ENCODE results near the gene PAQR8.

Gene PAQR8

GRCh38 chr6:52418606-52419005 lies 56.7 kb downstream of the PAQR8 start:
- no peak for TF ChIP-seq CTCF (conservative IDR thresholded peaks at IDR 0.05; ENCODE audit: control insufficient read depth, insufficient read depth, low read depth, low read length)
- DNase-seq (ENCODE audit: low read depth), result no peak
- no peak overlapping the region for H3K4me3 ChIP-seq (ENCODE audit: control insufficient read depth, low read depth, low read length)

GRCh38 chr6:52419809-52420667 lies 58.1 kb downstream of the PAQR8 start, which contains the start of gene EFHC1:
TSS of gene EFHC1 (plus strand) at chr6:52420342. CDS start at chr6:52420411, 69 bp downstream.
- DNase-seq (ENCODE audit: low read depth), result peak; percentile 96
- peak within 1 kb of the TSS; percentile 97 for H3K4me3 ChIP-seq (ENCODE audit: control insufficient read depth, low read depth, low read length)
- TF ChIP-seq CTCF (conservative IDR thresholded peaks at IDR 0.05; ENCODE audit: control insufficient read depth, insufficient read depth, low read depth, low read length), result no peak

GRCh38 chr6:52420668-52421358 lies 58.9 kb downstream of the PAQR8 start:
- no peak for TF ChIP-seq CTCF (conservative IDR thresholded peaks at IDR 0.05; ENCODE audit: control insufficient read depth, insufficient read depth, low read depth, low read length)
- peak; percentile 43 for DNase-seq (ENCODE audit: low read depth)
- peak overlapping the region; percentile 97 for H3K4me3 ChIP-seq (ENCODE audit: control insufficient read depth, low read depth, low read length)

- H3K4me3 ChIP-seq (ENCODE audit: control insufficient read depth, low read depth, low read length), result no peak overlapping the region
- no peak for TF ChIP-seq CTCF (conservative IDR thresholded peaks at IDR 0.05; ENCODE audit: control insufficient read depth, insufficient read depth, low read depth, low read length)
- DNase-seq (ENCODE audit: low read depth), result no peak
These were observed 60.2 kb downstream of the PAQR8 start for GRCh38 chr6:52422156-52422555.

GRCh38 chr6:52423448-52423847 lies 61.5 kb downstream of the PAQR8 start:
- no peak for DNase-seq (ENCODE audit: low read depth)
- no peak overlapping the region for H3K4me3 ChIP-seq (ENCODE audit: control insufficient read depth, low read depth, low read length)
- no peak for TF ChIP-seq CTCF (conservative IDR thresholded peaks at IDR 0.05; ENCODE audit: control insufficient read depth, insufficient read depth, low read depth, low read length)

GRCh38 chr6:52423971-52424381 lies 62.0 kb downstream of the PAQR8 start:
- no peak for TF ChIP-seq CTCF (conservative IDR thresholded peaks at IDR 0.05; ENCODE audit: control insufficient read depth, insufficient read depth, low read depth, low read length)
- peak; percentile 84 for DNase-seq (ENCODE audit: low read depth)
- no peak overlapping the region for H3K4me3 ChIP-seq (ENCODE audit: control insufficient read depth, low read depth, low read length)

Measured in fibroblast of mammary gland (primary cell).